Kidney (tissue), 14 donors: ENCODE measurements around the gene GLIS1. TPM values are rescaled to one million over a fixed set of nuclear protein-coding genes. Genes with fewer than 3 reads are reported as not detected.

Source experiments
- DNase-seq, 5 donors: peaks; one replicate each; pipeline ENCODE4 v3.0.0-alpha.2; 2013 to 2020
- FAIRE-seq: peaks from 2 replicates; lab custom pipeline; 2012; peaks lifted over from hg19 to GRCh38; lab: Jason Lieb, UNC
- H3K27ac ChIP-seq, 2 donors: one replicate each; pipeline ENCODE4 v1.7.0; 2013; ENCODE audit warnings: low read depth in 2 of 2, low read length in 2 of 2, inconsistent platforms in 1 of 2
- H3K27me3 ChIP-seq: one replicate; pipeline ENCODE4 v1.7.1; 2013; ENCODE audit warnings: low read length, inconsistent platforms; ENCODE audit not compliant: control insufficient read depth, insufficient read depth
- H3K36me3 ChIP-seq, 3 donors: one replicate each; pipeline versions ENCODE4 v1.7.0 to v1.7.1; 2013; ENCODE audit warnings: low read length in 3 of 3, control low read depth in 1 of 3, inconsistent platforms in 1 of 3; ENCODE audit not compliant: insufficient read depth in 3 of 3, control insufficient read depth in 2 of 3
- H3K4me1 ChIP-seq, 3 donors: one replicate each; pipeline versions ENCODE4 v1.7.0 to v1.7.1; 2013; ENCODE audit warnings: low read length in 3 of 3, inconsistent platforms in 1 of 3, low read depth in 1 of 3; ENCODE audit not compliant: control insufficient read depth in 2 of 3, insufficient read depth in 2 of 3
- H3K4me3 ChIP-seq, 3 donors: one replicate each; pipeline versions ENCODE4 v1.7.0 to v1.8.1; 2013; ENCODE audit warnings: low read length in 3 of 3, control low read depth in 1 of 3, inconsistent platforms in 1 of 3
- H3K9ac ChIP-seq, 3 donors: one replicate each; pipeline versions ENCODE4 v1.7.0 to v1.7.1; 2013; ENCODE audit warnings: low read length in 3 of 3, control low read depth in 1 of 3, inconsistent platforms in 1 of 3
- H3K9me3 ChIP-seq, 3 donors: one replicate each; pipeline versions ENCODE4 v1.7.0 to v1.7.1; 2013; ENCODE audit warnings: low read length in 3 of 3, control low read depth in 1 of 3, inconsistent platforms in 1 of 3; ENCODE audit not compliant: control insufficient read depth in 2 of 3, insufficient read depth in 1 of 3
- intact Hi-C: fragments of 100-400 bp; cut with DNase I; formaldehyde crosslinking; loops from one replicate; pipeline ENCODE4 v1.11.1; 2022
- polyA plus RNA-seq: library from polyadenylated mRNA; stranded (reverse); fragments of 350-450 nt; fragmentation: Illumina TruSeq; extraction: RNeasy Lipid Tissue Mini Kit (QIAGEN cat#74804); gene quantifications from one replicate; pipeline ENCODE4 v1.2.3, GENCODE V29; 2014; ENCODE audit warnings: low read depth, low replicate concordance; ENCODE audit not compliant: insufficient read depth
- total RNA-seq: library from RNA; stranded (reverse); fragmentation: NEBNext Ultra II Directional; extraction: Animal tissue kit (Norgen Biotek cat#: 25700); gene quantifications from one replicate; pipeline ENCODE4 v1.2.1, GENCODE V29; 2021
- TF ChIP-seq, protein P1 (sequence below): IDR thresholded peaks from 3 replicates; pipeline ENCODE4 v1.5.1; 2012; ENCODE audit warnings: mild to moderate bottlenecking, moderate library complexity, borderline replicate concordance; ENCODE audit not compliant: insufficient read depth; ENCODE audit errors: extremely low read depth
- donor health status: control.
- donor health status: control.
- donor health status: control.
- donor health status: control.
- donor health status: control.
- donor health status: DM: yes; HTN: yes; CAD: no.
- donor health status: Normal renal cell carcinoma (clear cell type).

The GLIS1 gene
- total and polyA plus RNA-seq, 2 donors from 2014 or later: 3.3 to 3.7 TPM

DNA sequence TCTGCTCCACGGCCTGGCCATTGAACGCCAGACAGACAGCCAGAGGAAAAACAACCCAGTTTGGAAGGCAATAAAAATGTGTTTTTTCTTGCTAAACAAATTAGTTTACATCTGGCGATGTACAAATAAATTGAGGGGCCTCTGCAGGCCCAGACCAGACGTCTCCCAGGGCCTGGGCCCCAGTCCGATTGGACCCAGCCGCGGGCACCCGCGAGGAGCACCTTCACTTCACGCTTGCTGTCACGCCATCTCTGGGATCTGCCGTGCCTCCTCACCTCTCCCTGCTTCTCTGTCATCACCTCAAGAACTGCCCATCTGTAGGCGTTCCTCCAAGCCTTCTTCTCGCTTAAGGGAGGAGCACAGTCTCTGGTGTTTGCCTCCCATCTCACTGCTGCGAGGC lies 61.5 kb downstream of the GLIS1 start:
- H3K4me3 ChIP-seq: no peak overlapping the region
- intact Hi-C loops: no loop called here

DNA sequence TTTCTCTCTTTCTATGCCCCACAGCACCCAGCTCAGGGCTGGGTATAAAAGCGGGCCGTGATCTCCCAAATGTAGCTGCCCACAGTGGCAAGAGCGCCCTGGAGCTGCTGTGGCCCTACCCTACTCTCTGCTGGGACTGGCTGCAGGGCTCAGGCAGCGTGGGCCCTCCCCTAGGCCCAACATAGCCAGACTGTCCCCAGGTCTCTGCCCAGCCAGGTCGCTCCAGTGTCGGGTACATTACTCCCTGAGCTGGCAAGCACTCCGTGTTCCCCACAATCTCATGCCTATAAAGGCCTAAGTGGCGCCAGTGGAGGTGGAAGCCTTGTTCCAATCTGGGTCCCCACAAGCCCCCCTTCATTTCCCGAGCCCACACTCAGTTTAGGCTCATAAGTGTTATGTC lies 66.2 kb downstream of the GLIS1 start:
- no peaks in the 10 kb centered on the region for H3K27me3 ChIP-seq
- H3K9ac ChIP-seq: no peak overlapping the region
- intact Hi-C loops: no loop called here
- DNase-seq: peak in 1 of 5 donors; percentile 32
- TF ChIP-seq, protein P1, sequence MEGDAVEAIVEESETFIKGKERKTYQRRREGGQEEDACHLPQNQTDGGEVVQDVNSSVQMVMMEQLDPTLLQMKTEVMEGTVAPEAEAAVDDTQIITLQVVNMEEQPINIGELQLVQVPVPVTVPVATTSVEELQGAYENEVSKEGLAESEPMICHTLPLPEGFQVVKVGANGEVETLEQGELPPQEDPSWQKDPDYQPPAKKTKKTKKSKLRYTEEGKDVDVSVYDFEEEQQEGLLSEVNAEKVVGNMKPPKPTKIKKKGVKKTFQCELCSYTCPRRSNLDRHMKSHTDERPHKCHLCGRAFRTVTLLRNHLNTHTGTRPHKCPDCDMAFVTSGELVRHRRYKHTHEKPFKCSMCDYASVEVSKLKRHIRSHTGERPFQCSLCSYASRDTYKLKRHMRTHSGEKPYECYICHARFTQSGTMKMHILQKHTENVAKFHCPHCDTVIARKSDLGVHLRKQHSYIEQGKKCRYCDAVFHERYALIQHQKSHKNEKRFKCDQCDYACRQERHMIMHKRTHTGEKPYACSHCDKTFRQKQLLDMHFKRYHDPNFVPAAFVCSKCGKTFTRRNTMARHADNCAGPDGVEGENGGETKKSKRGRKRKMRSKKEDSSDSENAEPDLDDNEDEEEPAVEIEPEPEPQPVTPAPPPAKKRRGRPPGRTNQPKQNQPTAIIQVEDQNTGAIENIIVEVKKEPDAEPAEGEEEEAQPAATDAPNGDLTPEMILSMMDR: no peak
- H3K36me3 ChIP-seq: no peaks in the 10 kb centered on the region
- no peak for FAIRE-seq
- no peaks in the 10 kb centered on the region for H3K9me3 ChIP-seq
- H3K4me3 ChIP-seq: no peak overlapping the region
- H3K27ac ChIP-seq: no peak overlapping the region
- no peaks in the 10 kb centered on the region for H3K4me1 ChIP-seq

More for the DNA sequence above, 61.5 kb downstream of the GLIS1 start:
- H3K27me3 ChIP-seq: no peaks in the 10 kb centered on the region
- no peak for DNase-seq
- no peak for FAIRE-seq
- H3K27ac ChIP-seq: no peak overlapping the region
- TF ChIP-seq, protein P1: no peak
- no peaks in the 10 kb centered on the region for H3K4me1 ChIP-seq
- H3K9me3 ChIP-seq: no peaks in the 10 kb centered on the region
- H3K36me3 ChIP-seq: no peaks in the 10 kb centered on the region
- H3K9ac ChIP-seq: no peak overlapping the region

DNA sequence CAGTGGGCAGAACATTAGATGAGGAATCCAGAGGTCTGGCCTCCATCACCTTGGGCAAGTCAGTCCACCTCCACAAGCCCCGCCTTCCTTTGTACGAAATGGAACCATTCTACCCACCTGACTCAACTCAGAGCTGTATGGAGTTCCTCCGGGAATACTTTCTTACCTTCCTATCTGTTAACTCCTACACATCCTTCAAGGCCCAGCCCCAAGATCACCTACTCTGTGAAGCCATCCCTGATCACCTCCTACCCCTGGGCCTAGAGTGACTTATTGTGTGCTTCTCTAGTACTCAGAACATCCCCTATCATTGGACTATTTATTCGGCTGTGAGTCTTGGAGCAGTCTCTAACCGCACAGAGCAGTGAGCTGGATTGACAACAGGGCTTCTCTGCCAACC lies 66.7 kb downstream of the GLIS1 start:
- TF ChIP-seq, protein P1: no peak
- no peaks in the 10 kb centered on the region for H3K9me3 ChIP-seq
- H3K4me1 ChIP-seq: no peaks in the 10 kb centered on the region
- no peaks in the 10 kb centered on the region for H3K36me3 ChIP-seq
- H3K27ac ChIP-seq: no peak overlapping the region
- FAIRE-seq (no peak), DNase-seq (no peak)
- H3K27me3 ChIP-seq: no peaks in the 10 kb centered on the region
- H3K4me3 ChIP-seq: no peak overlapping the region
- no peak overlapping the region for H3K9ac ChIP-seq
- intact Hi-C loops: no loop called here

DNA sequence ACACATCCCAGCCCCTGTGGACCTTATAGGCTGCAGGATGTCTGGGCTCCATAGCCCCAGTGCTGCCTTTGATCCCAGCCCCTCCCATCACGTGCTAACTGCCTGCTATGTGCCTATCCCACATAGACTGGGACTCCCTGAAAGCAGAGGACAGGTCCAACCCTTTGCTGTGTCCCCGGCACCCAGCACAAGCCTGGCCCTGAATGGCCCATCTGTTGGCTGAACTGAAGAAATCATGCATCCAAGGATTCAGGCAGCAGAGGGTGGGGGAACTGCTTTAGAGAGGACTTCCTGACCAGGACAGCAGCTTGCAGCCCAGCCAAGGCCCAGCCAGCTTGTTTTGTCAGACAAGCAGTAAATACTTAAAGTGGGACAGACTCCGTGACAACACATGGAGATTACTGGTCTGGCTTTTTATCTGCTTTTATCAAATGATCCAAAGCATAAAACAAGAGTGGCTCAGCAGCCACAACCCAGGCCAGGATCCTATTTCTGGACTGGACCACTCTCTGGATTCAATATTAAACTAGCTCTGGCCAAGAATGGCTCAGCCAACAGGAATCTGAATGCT lies 69.3 kb downstream of the GLIS1 start:
- TF ChIP-seq, protein P1: no peak
- Histone ChIP-seq H3K27ac (no peak overlapping the region), H3K27me3 (no peaks in the 10 kb centered on the region), H3K9ac (no peak overlapping the region), H3K36me3 (no peaks in the 10 kb centered on the region), H3K9me3 (no peaks in the 10 kb centered on the region), H3K4me1 (no peaks in the 10 kb centered on the region), H3K4me3 (no peak overlapping the region)
- DNase-seq (peak in 1 of 5 donors; percentile 35), FAIRE-seq (no peak)
- intact Hi-C loops: no loop called here
